Measurements from ENCODE around the gene NRP2. TPM values are rescaled to one million over a fixed set of nuclear protein-coding genes. Genes with fewer than 3 reads are reported as not detected.

The NRP2 gene
- total and polyA plus RNA-seq, 2 of the 13 experiments (the other 11 are each of a cell fraction or from before 2014, with no cell fraction given) = 0.65 to 1.4 TPM

- TF ChIP-seq HNRNPH1 (optimal IDR thresholded peaks at IDR 0.05; ENCODE audit: low read depth, low read length) (no peak), THAP7 (CRISPR knock-in tag; IDR thresholded peaks at IDR 0.05) (no peak), RBM39 (IDR thresholded peaks at IDR 0.05; ENCODE audit: low read depth, low read length, poor library complexity, severe bottlenecking) (no peak), NR0B2 (CRISPR knock-in tag; IDR thresholded peaks at IDR 0.05) (no peak), MBNL3 (CRISPR knock-in tag; conservative IDR thresholded peaks at IDR 0.05) (no peak), ZNF652 (CRISPR knock-in tag; IDR thresholded peaks at IDR 0.05; ENCODE audit: borderline replicate concordance, low read depth) (no peak), ZNF775 (CRISPR knock-in tag; IDR thresholded peaks at IDR 0.05; ENCODE audit: borderline replicate concordance) (no peak), TRIM22 (IDR thresholded peaks at IDR 0.05) (no peak), KDM3A (CRISPR knock-in tag; IDR thresholded peaks at IDR 0.05; ENCODE audit: low read depth) (peak; percentile 28; the same call in 1 of the 2 replicates), ZNF607 (CRISPR knock-in tag; IDR thresholded peaks at IDR 0.05; ENCODE audit: borderline replicate concordance) (no peak), NFIC (IDR thresholded peaks at IDR 0.05; ENCODE audit: low read length) (no peak; the same call in 1 of the 2 replicates), ZNF33B (CRISPR knock-in tag; IDR thresholded peaks at IDR 0.05) (0 out of 2 replicates have a peak, but pooled peaks have one; percentile 38), FOXM1 (CRISPR knock-in tag; IDR thresholded peaks at IDR 0.05) (no peak), ZSCAN25 (CRISPR knock-in tag; IDR thresholded peaks at IDR 0.05) (no peak), ETV6 (CRISPR knock-in tag; conservative IDR thresholded peaks at IDR 0.05) (no peak), MEIS2 (CRISPR knock-in tag; IDR thresholded peaks at IDR 0.05) (peak; percentile 20; the same call in 1 of the 2 replicates), ZBTB34 (CRISPR knock-in tag; IDR thresholded peaks at IDR 0.05) (no peak), KMT2A (CRISPR knock-in tag; IDR thresholded peaks at IDR 0.05) (no peak), ZBTB14 (CRISPR knock-in tag; IDR thresholded peaks at IDR 0.05) (no peak), HMGA1 (CRISPR knock-in tag; conservative IDR thresholded peaks at IDR 0.05) (no peak), TFDP2 (CRISPR knock-in tag; IDR thresholded peaks at IDR 0.05) (0 out of 2 replicates have a peak, but pooled peaks have one; percentile 23), ZNF564 (CRISPR knock-in tag; IDR thresholded peaks at IDR 0.05) (no peak), HNF4A (CRISPR knock-in tag; IDR thresholded peaks at IDR 0.05) (peak; percentile 72; the same call in 1 of the 2 replicates)
Measured at GRCh38 chr2:205700331-205701132, 18.2 kb downstream of the NRP2 start (continued).
